Measurements from ENCODE around the gene ICAM1. TPM values are rescaled to one million over a fixed set of nuclear protein-coding genes. Genes with fewer than 3 reads are reported as not detected.

Gene ICAM1
- total RNA-seq, 1 experiment from 2014 or later: 2.3 TPM

GRCh38 chr19:10309423-10309822 lies 38.5 kb downstream of the ICAM1 start, which contains the start of gene ZGLP1:
ZGLP1 (minus strand) TSS chr19:10309815.
- Mint-ChIP-seq H3K36me3 (ENCODE audit: insufficient read depth in 1 of 3, low read depth in 3 of 3) (peaks cover 0 to 16% (median 9%) of the 10 kb centered on the region in 3 experiments; a peak in 4 of 7 replicates), H3K9me3 (no peaks in the 10 kb centered on the region), H3K27ac (no peak within 1 kb of the TSS; a peak in 1 of 7 replicates), H3K4me1 (peaks cover 1 to 5% of the 10 kb centered on the region in 2 experiments; a peak in 1 of 4 replicates), H3K27me3 (ENCODE audit: low read depth) (no peaks in the 10 kb centered on the region), H3K4me3 (no peak within 1 kb of the TSS; a peak in 1 of 5 replicates)
- Histone ChIP-seq H2BK5ac (ENCODE audit: insufficient read length, low read length) (no peak within 1 kb of the TSS), H3K14ac (ENCODE audit: insufficient read depth, low read length) (no peak within 1 kb of the TSS), H3K4ac (ENCODE audit: low read depth, low read length) (no peak within 1 kb of the TSS), H3K79me1 (ENCODE audit: insufficient read depth, low read depth, low read length, poor library complexity, severe bottlenecking) (no peaks in the 10 kb centered on the region), H2BK20ac (ENCODE audit: low read depth, low read length, poor library complexity, severe bottlenecking) (no peak within 1 kb of the TSS), H3K27ac (ENCODE audit: insufficient read length, low read depth, low read length) (no peak within 1 kb of the TSS), H2BK120ac (ENCODE audit: low read depth, low read length, poor library complexity, severe bottlenecking) (no peak within 1 kb of the TSS), H3K18ac (ENCODE audit: insufficient read length, low read depth, low read length) (no peak within 1 kb of the TSS), H3K4me1 (ENCODE audit: insufficient read depth, low read length) (no peaks in the 10 kb centered on the region), H3K27me3 (ENCODE audit: insufficient read depth, low read length) (no peaks in the 10 kb centered on the region), H4K8ac (replicated peaks; ENCODE audit: insufficient read length, low read depth, low read length) (no peak within 1 kb of the TSS), H2BK15ac (ENCODE audit: low read depth, low read length) (no peak within 1 kb of the TSS), H2AK5ac (ENCODE audit: insufficient read length, low read length) (no peak within 1 kb of the TSS), H2AFZ (ENCODE audit: low read length) (no peak within 1 kb of the TSS), H3K23ac (ENCODE audit: insufficient read length, low read depth, low read length) (no peak within 1 kb of the TSS), H3K9ac (ENCODE audit: extremely low read depth, insufficient read length, low read length) (no peak within 1 kb of the TSS), H2BK12ac (ENCODE audit: insufficient read length, low read depth, low read length) (no peak within 1 kb of the TSS), H3K9me3 (ENCODE audit: control insufficient read depth, low read depth, low read length) (no peaks in the 10 kb centered on the region), H4K20me1 (ENCODE audit: control insufficient read depth, insufficient read depth, insufficient read length) (no peaks in the 10 kb centered on the region), H3K79me2 (ENCODE audit: insufficient read depth, low read length) (no peaks in the 10 kb centered on the region), H4K5ac (ENCODE audit: insufficient read length, low read depth, low read length) (no peak within 1 kb of the TSS), H3K23me2 (ENCODE audit: insufficient read length, low read depth, low read length, poor library complexity, severe bottlenecking) (no peaks in the 10 kb centered on the region), H3K56ac (ENCODE audit: insufficient read length, low read depth, low read length) (no peak within 1 kb of the TSS), H3T11ph (ENCODE audit: low read length) (no peak within 1 kb of the TSS), H4K91ac (ENCODE audit: insufficient read length, low read depth, low read length) (no peak within 1 kb of the TSS), H3K4me2 (ENCODE audit: insufficient read depth, insufficient read length, low read length) (no peak within 1 kb of the TSS)
- TF ChIP-seq, protein P1, sequence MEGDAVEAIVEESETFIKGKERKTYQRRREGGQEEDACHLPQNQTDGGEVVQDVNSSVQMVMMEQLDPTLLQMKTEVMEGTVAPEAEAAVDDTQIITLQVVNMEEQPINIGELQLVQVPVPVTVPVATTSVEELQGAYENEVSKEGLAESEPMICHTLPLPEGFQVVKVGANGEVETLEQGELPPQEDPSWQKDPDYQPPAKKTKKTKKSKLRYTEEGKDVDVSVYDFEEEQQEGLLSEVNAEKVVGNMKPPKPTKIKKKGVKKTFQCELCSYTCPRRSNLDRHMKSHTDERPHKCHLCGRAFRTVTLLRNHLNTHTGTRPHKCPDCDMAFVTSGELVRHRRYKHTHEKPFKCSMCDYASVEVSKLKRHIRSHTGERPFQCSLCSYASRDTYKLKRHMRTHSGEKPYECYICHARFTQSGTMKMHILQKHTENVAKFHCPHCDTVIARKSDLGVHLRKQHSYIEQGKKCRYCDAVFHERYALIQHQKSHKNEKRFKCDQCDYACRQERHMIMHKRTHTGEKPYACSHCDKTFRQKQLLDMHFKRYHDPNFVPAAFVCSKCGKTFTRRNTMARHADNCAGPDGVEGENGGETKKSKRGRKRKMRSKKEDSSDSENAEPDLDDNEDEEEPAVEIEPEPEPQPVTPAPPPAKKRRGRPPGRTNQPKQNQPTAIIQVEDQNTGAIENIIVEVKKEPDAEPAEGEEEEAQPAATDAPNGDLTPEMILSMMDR (conservative IDR thresholded peaks at IDR 0.05): no peak
- WGBS (ENCODE audit: extremely low coverage, insufficient read length, low lambda C conversion rate): no CpG with 5 or more reads among the region's 24 CpGs
- no peak for DNase-seq
